Measurements from ENCODE around the gene ZFP90. TPM values are rescaled to one million over a fixed set of nuclear protein-coding genes. Genes with fewer than 3 reads are reported as not detected.

ZFP90 gene
- total RNA-seq, 1 experiment from 2014 or later = 12.8 TPM

- Histone ChIP-seq H4K20me1 (ENCODE audit: control insufficient read depth, insufficient read depth, insufficient read length) (no peaks in the 10 kb centered on the region), H3T11ph (ENCODE audit: low read length) (no peak overlapping the region), H3K14ac (ENCODE audit: insufficient read depth, low read length) (no peak overlapping the region), H2AFZ (ENCODE audit: low read length) (no peak overlapping the region), H2AK5ac (ENCODE audit: insufficient read length, low read length) (no peak overlapping the region), H3K23me2 (ENCODE audit: insufficient read length, low read depth, low read length, poor library complexity, severe bottlenecking) (no peaks in the 10 kb centered on the region), H2BK15ac (ENCODE audit: low read depth, low read length) (no peak overlapping the region), H2BK5ac (ENCODE audit: insufficient read length, low read length) (no peak overlapping the region), H3K4ac (ENCODE audit: low read depth, low read length) (no peak overlapping the region), H2BK12ac (ENCODE audit: insufficient read length, low read depth, low read length) (no peak overlapping the region), H3K79me2 (ENCODE audit: insufficient read depth, low read length) (no peaks in the 10 kb centered on the region), H3K4me1 (ENCODE audit: insufficient read depth, low read length) (no peaks in the 10 kb centered on the region), H3K56ac (ENCODE audit: insufficient read length, low read depth, low read length) (no peak overlapping the region), H2BK120ac (ENCODE audit: low read depth, low read length, poor library complexity, severe bottlenecking) (no peak overlapping the region), H3K18ac (ENCODE audit: insufficient read length, low read depth, low read length) (no peak overlapping the region), H4K91ac (ENCODE audit: insufficient read length, low read depth, low read length) (no peak overlapping the region), H3K4me2 (ENCODE audit: insufficient read depth, insufficient read length, low read length) (no peak overlapping the region), H3K27me3 (ENCODE audit: insufficient read depth, low read length) (no peaks in the 10 kb centered on the region), H3K79me1 (ENCODE audit: insufficient read depth, low read depth, low read length, poor library complexity, severe bottlenecking) (no peaks in the 10 kb centered on the region), H4K8ac (replicated peaks; ENCODE audit: insufficient read length, low read depth, low read length) (no peak overlapping the region), H3K27ac (ENCODE audit: insufficient read length, low read depth, low read length) (no peak overlapping the region), H3K9me3 (ENCODE audit: control insufficient read depth, low read depth, low read length) (no peaks in the 10 kb centered on the region), H3K23ac (ENCODE audit: insufficient read length, low read depth, low read length) (no peak overlapping the region), H4K5ac (ENCODE audit: insufficient read length, low read depth, low read length) (no peak overlapping the region), H3K9ac (ENCODE audit: extremely low read depth, insufficient read length, low read length) (no peak overlapping the region), H2BK20ac (ENCODE audit: low read depth, low read length, poor library complexity, severe bottlenecking) (no peak overlapping the region)
- Mint-ChIP-seq H3K9me3 (no peaks in the 10 kb centered on the region), H3K36me3 (ENCODE audit: insufficient read depth in 1 of 3, low read depth in 3 of 3) (no peaks in the 10 kb centered on the region), H3K4me3 (no peak overlapping the region), H3K27me3 (ENCODE audit: low read depth) (no peaks in the 10 kb centered on the region), H3K27ac (peak overlapping the region in 1 of 3 experiments; percentile 16; a peak in 2 of 7 replicates), H3K4me1 (peaks cover 6 to 7% of the 10 kb centered on the region in 2 experiments)
- DNase-seq = no peak
- WGBS (ENCODE audit: extremely low coverage, insufficient read length, low lambda C conversion rate) = no CpG with 5 or more reads among the region's 1 CpG
- TF ChIP-seq, protein P1, sequence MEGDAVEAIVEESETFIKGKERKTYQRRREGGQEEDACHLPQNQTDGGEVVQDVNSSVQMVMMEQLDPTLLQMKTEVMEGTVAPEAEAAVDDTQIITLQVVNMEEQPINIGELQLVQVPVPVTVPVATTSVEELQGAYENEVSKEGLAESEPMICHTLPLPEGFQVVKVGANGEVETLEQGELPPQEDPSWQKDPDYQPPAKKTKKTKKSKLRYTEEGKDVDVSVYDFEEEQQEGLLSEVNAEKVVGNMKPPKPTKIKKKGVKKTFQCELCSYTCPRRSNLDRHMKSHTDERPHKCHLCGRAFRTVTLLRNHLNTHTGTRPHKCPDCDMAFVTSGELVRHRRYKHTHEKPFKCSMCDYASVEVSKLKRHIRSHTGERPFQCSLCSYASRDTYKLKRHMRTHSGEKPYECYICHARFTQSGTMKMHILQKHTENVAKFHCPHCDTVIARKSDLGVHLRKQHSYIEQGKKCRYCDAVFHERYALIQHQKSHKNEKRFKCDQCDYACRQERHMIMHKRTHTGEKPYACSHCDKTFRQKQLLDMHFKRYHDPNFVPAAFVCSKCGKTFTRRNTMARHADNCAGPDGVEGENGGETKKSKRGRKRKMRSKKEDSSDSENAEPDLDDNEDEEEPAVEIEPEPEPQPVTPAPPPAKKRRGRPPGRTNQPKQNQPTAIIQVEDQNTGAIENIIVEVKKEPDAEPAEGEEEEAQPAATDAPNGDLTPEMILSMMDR (conservative IDR thresholded peaks at IDR 0.05) = no peak
These were observed 60.5 kb downstream of the ZFP90 start for GRCh38 chr16:68599586-68599985.

Measured in H9 (cell line).